ENCODE data around the gene CLCN7. TPM values are rescaled to one million over a fixed set of nuclear protein-coding genes. Genes with fewer than 3 reads are reported as not detected.

The CLCN7 gene
- total RNA-seq, 1 experiment from 2014 or later: 64.0 TPM

GRCh38 chr16:1492923-1493745 is 18.3 kb upstream of the CLCN7 start, which contains the start of gene TELO2:
TELO2 (plus strand) TSS chr16:1493360; CDS start chr16:1494282, 922 bp downstream.
- ChIA-PET CTCF (no interaction called here), POLR2A (no interaction called here), RAD21 (ENCODE audit: low non-redundant PET in 1 of 2, low total read pairs in 2 of 2, uncharacterized antibody in 2 of 2, unreplicated experiment in 2 of 2) (no interaction called here)
- no peaks in the 10 kb centered on the region for H3K9me3 ChIP-seq (ENCODE audit: control insufficient read depth in 1 of 2, insufficient read depth in 1 of 2, low read depth in 1 of 2, low read length in 2 of 2)
- no peaks in the 10 kb centered on the region for H3K9me2 ChIP-seq (ENCODE audit: insufficient read depth)
- no peak for TF ChIP-seq CBX3 (IDR thresholded peaks at IDR 0.05; ENCODE audit: low read depth)
- peak; percentile 67; the same call in 1 of the 2 replicates for TF ChIP-seq ZFX (IDR thresholded peaks at IDR 0.05)
- TF ChIP-seq JUND (IDR thresholded peaks at IDR 0.05): no peak
- TF ChIP-seq POLR2AphosphoS5 (IDR thresholded peaks at IDR 0.05; ENCODE audit: low read depth, low read length): peak; percentile 73
- peak; percentile 48; the same call in 1 of the 2 replicates for TF ChIP-seq SIN3A (IDR thresholded peaks at IDR 0.05; ENCODE audit: low read depth)
- TF ChIP-seq MAX (IDR thresholded peaks at IDR 0.05): peak; percentile 88
- BruUV-seq (replicated peaks): no TSS peak
- H3K36me3 ChIP-seq (ENCODE audit: control insufficient read depth in 1 of 2, insufficient read depth in 2 of 2, low read length in 2 of 2): peaks cover 0 to 24% of the 10 kb centered on the region in 2 experiments; a peak in 3 of 4 replicates
- H3K4me1 ChIP-seq (ENCODE audit: control insufficient read depth in 1 of 2, insufficient read depth in 2 of 2, low read length in 2 of 2): peaks cover 10 to 17% of the 10 kb centered on the region in 2 experiments
- ATAC-seq: peak; percentile 83
- peak within 1 kb of the TSS; percentile 86 to 91 for H3K4me3 ChIP-seq (replicated peaks in 1 of 2; ENCODE audit: low read depth in 1 of 2, low read length in 2 of 2)
- intact Hi-C loops (cut with micrococcal nuclease): no loop called here
- H3K4me2 ChIP-seq (ENCODE audit: low read length): peak within 1 kb of the TSS; percentile 95
- peak within 1 kb of the TSS; percentile 96 for H3K9ac ChIP-seq (ENCODE audit: low read length)
- DNase-seq (ENCODE audit: low read depth, low spot score): peak; percentile 53
- H2AFZ ChIP-seq (ENCODE audit: low read depth, low read length, poor library complexity, severe bottlenecking): peak within 1 kb of the TSS; percentile 90
- peak within 1 kb of the TSS; percentile 65 for H3K27ac ChIP-seq (ENCODE audit: low read depth, low read length)
- H4K20me1 ChIP-seq (ENCODE audit: insufficient read depth): no peaks in the 10 kb centered on the region
- peaks cover 38% of the 10 kb centered on the region for H3K79me2 ChIP-seq (ENCODE audit: insufficient read depth, low read length)
- no peaks in the 10 kb centered on the region for H3K27me3 ChIP-seq (ENCODE audit: insufficient read depth, low read length)

- ChIA-PET RAD21 (ENCODE audit: low non-redundant PET in 1 of 2, low total read pairs in 2 of 2, uncharacterized antibody in 2 of 2, unreplicated experiment in 2 of 2) (no interaction called here), POLR2A (no interaction called here), CTCF (no interaction called here)
- intact Hi-C loops (cut with micrococcal nuclease): no loop called here
- no peaks in the 10 kb centered on the region for H4K20me1 ChIP-seq (ENCODE audit: insufficient read depth)
- H3K4me1 ChIP-seq (ENCODE audit: control insufficient read depth in 1 of 2, insufficient read depth in 2 of 2, low read length in 2 of 2): peaks cover 10 to 17% of the 10 kb centered on the region in 2 experiments
- H3K27ac ChIP-seq (ENCODE audit: low read depth, low read length): peak overlapping the region; percentile 45
- DNase-seq (ENCODE audit: low read depth, low spot score): no peak
- H3K4me2 ChIP-seq (ENCODE audit: low read length): peak overlapping the region; percentile 95
- H3K36me3 ChIP-seq (ENCODE audit: control insufficient read depth in 1 of 2, insufficient read depth in 2 of 2, low read length in 2 of 2): peaks cover 0 to 19% of the 10 kb centered on the region in 2 experiments; a peak in 3 of 4 replicates
- no peak for ATAC-seq
- H3K27me3 ChIP-seq (ENCODE audit: insufficient read depth, low read length): no peaks in the 10 kb centered on the region
- no peaks in the 10 kb centered on the region for H3K9me3 ChIP-seq (ENCODE audit: control insufficient read depth in 1 of 2, insufficient read depth in 1 of 2, low read depth in 1 of 2, low read length in 2 of 2)
- H3K79me2 ChIP-seq (ENCODE audit: insufficient read depth, low read length): peaks cover 38% of the 10 kb centered on the region
- TSS peak; percentile 96 for BruUV-seq (replicated peaks)
- peak overlapping the region; percentile 90 for H2AFZ ChIP-seq (ENCODE audit: low read depth, low read length, poor library complexity, severe bottlenecking)
- H3K9me2 ChIP-seq (ENCODE audit: insufficient read depth): no peaks in the 10 kb centered on the region
- H3K9ac ChIP-seq (ENCODE audit: low read length): peak overlapping the region; percentile 96
- peak overlapping the region; percentile 35 to 91 for H3K4me3 ChIP-seq (replicated peaks in 1 of 2; ENCODE audit: low read depth in 1 of 2, low read length in 2 of 2)
- no peak for TF ChIP-seq TCF7L2 (IDR thresholded peaks at IDR 0.05; ENCODE audit: borderline replicate concordance, extremely low read depth, insufficient read depth, insufficient read length)
- no peak for TF ChIP-seq SRF (IDR thresholded peaks at IDR 0.05; ENCODE audit: low read depth)
- no peak for TF ChIP-seq YY1 (IDR thresholded peaks at IDR 0.05; ENCODE audit: extremely low read depth, insufficient replicate concordance, low read depth, low read length)
- no peak for TF ChIP-seq REST (IDR thresholded peaks at IDR 0.05; ENCODE audit: low read depth)
- no peak for TF ChIP-seq ZFX (IDR thresholded peaks at IDR 0.05)
- no peak for TF ChIP-seq POLR2AphosphoS5 (IDR thresholded peaks at IDR 0.05; ENCODE audit: low read depth, low read length)
- TF ChIP-seq EZH2 (IDR thresholded peaks at IDR 0.05): no peak
- no peak for TF ChIP-seq ELF1 (IDR thresholded peaks at IDR 0.05; ENCODE audit: borderline replicate concordance, low read depth)
Measured at GRCh38 chr16:1492082-1492922, 17.5 kb upstream of the CLCN7 start.
